Epithelial cell of esophagus (primary cell): ENCODE measurements around the gene ETV1.

Source experiments
- DNase-seq: peaks from one replicate; pipeline ENCODE4 v3.0.0; 2010; ENCODE audit warnings: low read depth
- H3K4me3 ChIP-seq: 2 replicates; pipeline ENCODE4 v1.5.1; 2011; ENCODE audit warnings: mild to moderate bottlenecking, low read length, control low read depth
- CTCF ChIP-seq: IDR thresholded peaks from 2 replicates; pipeline ENCODE4 v1.5.1; 2011; ENCODE audit warnings: low read depth, mild to moderate bottlenecking, low read length, control low read depth, inconsistent platforms; ENCODE audit not compliant: insufficient read depth; ENCODE audit errors: missing control alignments

ETV1 gene

GRCh38 chr7:13841284-13841683 lies 148.2 kb downstream of the ETV1 start:
- no peak overlapping the region for H3K4me3 ChIP-seq
- TF ChIP-seq CTCF: no peak
- DNase-seq: peak; percentile 33
